Stimulated activated effector memory CD8-positive, alpha-beta T cell treated with anti-CD3 and anti-CD28 coated beads, Interleukin-12 subunit alpha, Interleukin-12 subunit beta, amount 100 ng/mL, for 72 hours (primary cell): ENCODE data around the gene DDIAS.
"Not testable (repeated sequence)": the region's sequence is repeated elsewhere in the genome, so short reads cannot be mapped to it uniquely, and the experiment has no call there.

Experiments
- ATAC-seq: fragments of 150-1000 bp; cut with Tn5 transposase; 2 replicates; pipeline ENCODE4 v1.10.0; 2021
- DNase-seq, 2 donors: peaks; one replicate each; pipeline ENCODE4 v3.0.0; 2021 to 2022; ENCODE audit warnings: low spot score in 2 of 2
- H3K27ac Mint-ChIP-seq: one replicate; pipeline ENCODE4 v1.8.0; 2022; ENCODE audit warnings: mild to moderate bottlenecking, mixed read lengths
- H3K36me3 Mint-ChIP-seq: one replicate; pipeline ENCODE4 v1.8.0; 2022; ENCODE audit warnings: mild to moderate bottlenecking, mixed read lengths
- H3K4me1 Mint-ChIP-seq: one replicate; pipeline ENCODE4 v1.8.0; 2022; ENCODE audit warnings: mixed read lengths
- H3K4me3 Mint-ChIP-seq: one replicate; pipeline ENCODE4 v1.8.0; 2022; ENCODE audit warnings: mild to moderate bottlenecking, mixed read lengths
- H3K9me3 Mint-ChIP-seq: one replicate; pipeline ENCODE4 v1.8.0; 2022; ENCODE audit warnings: mixed read lengths

The DDIAS gene, protein sequence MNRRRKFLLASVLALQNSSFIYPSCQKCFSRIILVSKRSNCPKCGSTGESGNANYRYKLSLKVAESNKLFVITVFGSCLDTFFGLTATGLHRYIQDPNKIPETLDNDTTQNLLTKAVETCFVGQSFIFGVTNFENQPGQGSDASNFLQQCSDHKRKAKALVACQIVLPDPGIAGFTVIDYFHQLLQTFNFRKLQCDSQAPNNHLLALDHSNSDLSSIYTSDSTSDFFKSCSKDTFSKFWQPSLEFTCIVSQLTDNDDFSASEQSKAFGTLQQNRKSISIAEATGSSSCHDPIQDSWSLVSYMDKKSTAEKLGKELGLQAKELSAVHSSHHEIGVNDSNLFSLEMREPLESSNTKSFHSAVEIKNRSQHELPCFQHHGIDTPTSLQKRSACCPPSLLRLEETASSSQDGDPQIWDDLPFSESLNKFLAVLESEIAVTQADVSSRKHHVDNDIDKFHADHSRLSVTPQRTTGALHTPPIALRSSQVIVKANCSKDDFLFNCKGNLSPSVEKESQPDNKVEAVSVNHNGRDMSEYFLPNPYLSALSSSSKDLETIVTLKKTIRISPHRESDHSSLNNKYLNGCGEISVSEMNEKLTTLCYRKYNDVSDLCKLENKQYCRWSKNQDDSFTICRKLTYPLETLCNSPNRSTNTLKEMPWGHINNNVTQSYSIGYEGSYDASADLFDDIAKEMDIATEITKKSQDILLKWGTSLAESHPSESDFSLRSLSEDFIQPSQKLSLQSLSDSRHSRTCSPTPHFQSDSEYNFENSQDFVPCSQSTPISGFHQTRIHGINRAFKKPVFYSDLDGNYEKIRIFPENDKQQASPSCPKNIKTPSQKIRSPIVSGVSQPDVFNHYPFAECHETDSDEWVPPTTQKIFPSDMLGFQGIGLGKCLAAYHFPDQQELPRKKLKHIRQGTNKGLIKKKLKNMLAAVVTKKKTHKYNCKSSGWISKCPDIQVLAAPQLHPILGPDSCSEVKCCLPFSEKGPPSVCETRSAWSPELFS

DNA sequence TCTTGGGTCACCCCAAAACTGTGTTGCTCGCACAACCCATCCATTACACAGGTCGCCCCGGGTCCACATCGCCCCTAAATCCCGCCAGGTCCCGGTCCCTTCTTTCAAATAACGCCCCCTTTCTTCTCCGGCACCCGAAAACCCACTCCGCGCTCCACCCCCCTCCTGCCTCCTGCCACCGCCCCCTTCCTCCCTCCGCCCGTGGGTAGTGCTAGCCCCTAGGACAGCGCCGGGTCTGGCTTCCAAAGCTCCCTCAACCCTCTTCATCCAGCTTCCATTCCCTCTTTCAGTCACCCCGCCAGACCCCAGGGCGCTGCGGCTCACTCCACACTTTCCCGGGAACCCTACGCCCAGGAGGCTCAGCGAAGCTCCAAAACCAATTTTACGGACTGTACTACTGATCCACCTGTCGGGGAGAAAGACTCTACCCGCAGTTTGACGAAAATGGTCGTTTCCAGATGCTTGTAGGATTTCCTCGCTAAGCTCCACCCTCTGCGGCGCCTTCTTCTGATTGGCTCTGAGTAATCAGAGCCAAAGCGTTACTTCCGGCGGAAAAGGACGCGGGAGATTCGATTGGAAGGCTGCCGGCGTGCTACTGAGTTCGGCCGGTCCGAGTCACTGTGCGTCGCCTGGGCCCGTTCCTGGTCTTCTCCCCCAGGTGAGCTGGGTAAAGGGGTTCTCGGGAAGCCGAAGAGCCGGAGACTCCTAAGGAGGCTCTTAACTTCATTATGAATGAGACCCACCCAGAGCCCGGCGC is at the start of gene DDIAS:
DDIAS (plus strand) TSS at position 572 of the 757 bp plus-strand sequence. CDS start 13,003 bp downstream, outside the sequence.
- H3K36me3 Mint-ChIP-seq: peaks cover 15% of the 10 kb centered on the region
- peak within 1 kb of the TSS; percentile 89 for H3K4me3 Mint-ChIP-seq
- H3K9me3 Mint-ChIP-seq: no peaks in the 10 kb centered on the region
- DNase-seq (peak; percentile 71 to 93), ATAC-seq (peak; percentile 80)
- H3K4me1 Mint-ChIP-seq: peaks cover 50% of the 10 kb centered on the region
- H3K27ac Mint-ChIP-seq: peak within 1 kb of the TSS; percentile 94

GRCh38 chr11:82854242-82854641 is 47.3 kb upstream of the DDIAS start:
- H3K27ac Mint-ChIP-seq: no peak overlapping the region

DNA sequence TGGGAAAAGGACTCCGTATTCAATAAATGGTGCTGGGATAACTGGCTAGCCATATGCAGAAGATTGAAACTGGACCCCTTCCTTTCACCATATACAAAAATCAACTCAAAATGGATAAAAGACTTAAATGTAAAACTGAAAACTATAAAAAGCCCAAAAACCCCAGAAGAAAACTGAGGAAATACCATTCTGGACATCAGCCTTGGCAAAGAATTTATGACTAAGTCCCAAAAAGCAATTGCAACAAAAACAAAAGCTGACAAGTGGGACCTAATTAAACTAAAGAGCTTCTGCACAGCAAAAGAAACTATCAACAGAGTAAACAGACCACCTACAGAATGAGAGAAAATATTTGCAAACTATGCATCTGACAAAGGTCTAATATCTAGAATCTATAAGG is 46.6 kb upstream of the DDIAS start:
- H3K27ac Mint-ChIP-seq: not testable (repeated sequence)

More at GRCh38 chr11:82854242-82854641, 47.3 kb upstream of the DDIAS start:
- ATAC-seq (no peak), DNase-seq (no peak)
- H3K4me1 Mint-ChIP-seq: peaks cover 8% of the 10 kb centered on the region
- no peak overlapping the region for H3K4me3 Mint-ChIP-seq
- H3K36me3 Mint-ChIP-seq: peaks cover 4% of the 10 kb centered on the region
- no peaks in the 10 kb centered on the region for H3K9me3 Mint-ChIP-seq

GRCh38 chr11:82855616-82856015 is 45.9 kb upstream of the DDIAS start:
- Mint-ChIP-seq H3K9me3 (no peaks in the 10 kb centered on the region), H3K4me3 (no peak overlapping the region), H3K27ac (no peak overlapping the region), H3K36me3 (no peaks in the 10 kb centered on the region), H3K4me1 (peaks cover 8% of the 10 kb centered on the region)
- no peak for ATAC-seq
- no peak for DNase-seq

More for the DNA sequence above, 46.6 kb upstream of the DDIAS start:
- DNase-seq, H3K36me3 Mint-ChIP-seq, H3K4me3 Mint-ChIP-seq, H3K4me1 Mint-ChIP-seq, H3K9me3 Mint-ChIP-seq, ATAC-seq: not testable (repeated sequence)

- H3K36me3 Mint-ChIP-seq: no peaks in the 10 kb centered on the region
- H3K4me1 Mint-ChIP-seq: peaks cover 8% of the 10 kb centered on the region
- no peaks in the 10 kb centered on the region for H3K9me3 Mint-ChIP-seq
- ATAC-seq (no peak), DNase-seq (no peak)
- H3K4me3 Mint-ChIP-seq: no peak overlapping the region
- no peak overlapping the region for H3K27ac Mint-ChIP-seq
Measured at GRCh38 chr11:82857145-82857544, 44.4 kb upstream of the DDIAS start.

- no peaks in the 10 kb centered on the region for H3K36me3 Mint-ChIP-seq
- no peak for ATAC-seq
- H3K27ac Mint-ChIP-seq: no peak overlapping the region
- H3K9me3 Mint-ChIP-seq: no peaks in the 10 kb centered on the region
- no peak overlapping the region for H3K4me3 Mint-ChIP-seq
- no peak for DNase-seq
- peaks cover 8% of the 10 kb centered on the region for H3K4me1 Mint-ChIP-seq
Measured at GRCh38 chr11:82858133-82858532, 43.4 kb upstream of the DDIAS start.

DNA sequence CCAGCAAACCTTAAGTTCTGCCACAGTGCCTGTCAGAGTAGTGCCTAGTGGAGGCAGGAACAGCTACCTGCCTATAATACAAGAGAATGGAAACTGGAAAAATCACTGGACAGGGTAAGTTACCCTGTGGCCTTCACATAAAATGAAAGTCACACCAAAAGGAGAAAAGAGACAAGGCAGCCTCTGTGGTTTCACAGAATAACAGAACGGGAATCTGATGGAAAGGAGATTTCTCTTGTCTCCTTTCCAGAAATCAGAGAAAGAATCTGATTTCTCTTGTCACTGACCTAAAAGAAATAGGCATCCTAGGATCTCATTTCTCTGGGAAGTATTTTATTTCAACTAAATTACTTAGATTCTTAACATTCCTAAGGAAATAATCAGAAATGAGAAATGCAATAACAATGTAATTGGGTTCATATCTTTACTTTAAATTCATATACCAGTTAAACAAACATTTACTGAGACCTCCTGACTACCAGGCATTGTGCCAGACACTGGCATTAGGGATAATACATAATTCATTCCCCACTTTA is 42.9 kb upstream of the DDIAS start:
- peaks cover 8% of the 10 kb centered on the region for H3K4me1 Mint-ChIP-seq
- H3K4me3 Mint-ChIP-seq: no peak overlapping the region
- no peak overlapping the region for H3K27ac Mint-ChIP-seq
- H3K9me3 Mint-ChIP-seq: no peaks in the 10 kb centered on the region
- DNase-seq: no peak
- ATAC-seq: no peak
- no peaks in the 10 kb centered on the region for H3K36me3 Mint-ChIP-seq

GRCh38 chr11:82859750-82860149 is 41.8 kb upstream of the DDIAS start:
- Mint-ChIP-seq H3K4me3 (no peak overlapping the region), H3K27ac (no peak overlapping the region), H3K4me1 (no peaks in the 10 kb centered on the region), H3K9me3 (no peaks in the 10 kb centered on the region), H3K36me3 (no peaks in the 10 kb centered on the region)
- ATAC-seq (no peak), DNase-seq (no peak)

- DNase-seq: no peak
- no peaks in the 10 kb centered on the region for H3K36me3 Mint-ChIP-seq
- H3K27ac Mint-ChIP-seq: no peak overlapping the region
- no peaks in the 10 kb centered on the region for H3K9me3 Mint-ChIP-seq
- H3K4me1 Mint-ChIP-seq: no peaks in the 10 kb centered on the region
- no peak for ATAC-seq
- H3K4me3 Mint-ChIP-seq: no peak overlapping the region
Measured at GRCh38 chr11:82862379-82862778, 39.2 kb upstream of the DDIAS start.

GRCh38 chr11:82863209-82863608 is 38.3 kb upstream of the DDIAS start:
- Mint-ChIP-seq H3K27ac (no peak overlapping the region), H3K9me3 (no peaks in the 10 kb centered on the region), H3K4me1 (no peaks in the 10 kb centered on the region), H3K36me3 (no peaks in the 10 kb centered on the region), H3K4me3 (no peak overlapping the region)
- ATAC-seq: no peak
- DNase-seq: no peak

- no peaks in the 10 kb centered on the region for H3K36me3 Mint-ChIP-seq
- H3K27ac Mint-ChIP-seq: no peak overlapping the region
- H3K4me3 Mint-ChIP-seq: no peak overlapping the region
- H3K4me1 Mint-ChIP-seq: no peaks in the 10 kb centered on the region
- DNase-seq (no peak), ATAC-seq (no peak)
- H3K9me3 Mint-ChIP-seq: no peaks in the 10 kb centered on the region
Measured at GRCh38 chr11:82864268-82864667, 37.3 kb upstream of the DDIAS start.

- no peak overlapping the region for H3K27ac Mint-ChIP-seq
- no peak for ATAC-seq
Measured at GRCh38 chr11:82865841-82866240, 35.7 kb upstream of the DDIAS start.

GRCh38 chr11:82867495-82868082 is 33.9 kb upstream of the DDIAS start:
- H3K4me1 Mint-ChIP-seq: no peaks in the 10 kb centered on the region
- no peaks in the 10 kb centered on the region for H3K9me3 Mint-ChIP-seq
- DNase-seq (peak; percentile 57 to 86), ATAC-seq (peak; percentile 64)
- H3K27ac Mint-ChIP-seq: no peak overlapping the region
- no peak overlapping the region for H3K4me3 Mint-ChIP-seq
- H3K36me3 Mint-ChIP-seq: no peaks in the 10 kb centered on the region

More at GRCh38 chr11:82865841-82866240, 35.7 kb upstream of the DDIAS start:
- no peaks in the 10 kb centered on the region for H3K36me3 Mint-ChIP-seq
- H3K4me1 Mint-ChIP-seq: no peaks in the 10 kb centered on the region
- no peak for DNase-seq
- H3K4me3 Mint-ChIP-seq: no peak overlapping the region
- H3K9me3 Mint-ChIP-seq: no peaks in the 10 kb centered on the region

GRCh38 chr11:82869657-82870056 is 31.9 kb upstream of the DDIAS start:
- Mint-ChIP-seq H3K36me3 (no peaks in the 10 kb centered on the region), H3K4me3 (no peak overlapping the region), H3K9me3 (no peaks in the 10 kb centered on the region), H3K4me1 (peaks cover 10% of the 10 kb centered on the region), H3K27ac (no peak overlapping the region)
- ATAC-seq (no peak), DNase-seq (no peak)
